DMS114 treated with DMSO at 0.1 percent for 48 hours (cell line): ENCODE measurements around the gene BTBD2.

Experiments
- DNase-seq: peaks from one replicate; lab custom pipeline; 2025; ENCODE audit not compliant: unreplicated experiment; lab: John Stamatoyannopoulos, UW

BTBD2 gene

GRCh38 chr19:2050991-2051772 lies 35.7 kb upstream of the BTBD2 start, which contains the start of gene MKNK2:
Gene MKNK2, minus strand, starts transcription at chr19:2051244. Its CDS starts 393 bp downstream, at chr19:2050851.
- DNase-seq, result peak; percentile 23

- no peak for DNase-seq
These were observed 35.0 kb upstream of the BTBD2 start for GRCh38 chr19:2050349-2050990.

GRCh38 chr19:2049741-2050348 lies 34.3 kb upstream of the BTBD2 start:
- DNase-seq, result no peak

- DNase-seq, result no peak
These were observed 33.6 kb upstream of the BTBD2 start for GRCh38 chr19:2048959-2049740.

GRCh38 chr19:2048104-2048958 lies 32.8 kb upstream of the BTBD2 start:
- DNase-seq, result no peak

GRCh38 chr19:2047449-2048103 lies 32.1 kb upstream of the BTBD2 start:
- no peak for DNase-seq

- DNase-seq, result no peak
These were observed 31.5 kb upstream of the BTBD2 start for GRCh38 chr19:2047076-2047448.

- DNase-seq, result no peak
These were observed 30.8 kb upstream of the BTBD2 start for GRCh38 chr19:2046046-2046907.

- DNase-seq, result no peak
These were observed 30.1 kb upstream of the BTBD2 start for GRCh38 chr19:2045501-2046045.

GRCh38 chr19:2044709-2045500 lies 29.4 kb upstream of the BTBD2 start:
- DNase-seq, result no peak

- no peak for DNase-seq
These were observed 28.6 kb upstream of the BTBD2 start for GRCh38 chr19:2043961-2044708.

- no peak for DNase-seq
These were observed 27.7 kb upstream of the BTBD2 start for GRCh38 chr19:2043251-2043641.

GRCh38 chr19:2042485-2043250 lies 27.2 kb upstream of the BTBD2 start:
- DNase-seq, result no peak

- DNase-seq, result no peak
These were observed 26.4 kb upstream of the BTBD2 start for GRCh38 chr19:2041683-2042484.

- DNase-seq, result no peak
These were observed 25.8 kb upstream of the BTBD2 start for GRCh38 chr19:2041433-2041682.
